ENCODE data around the gene NAT16.

Gene NAT16

DNA sequence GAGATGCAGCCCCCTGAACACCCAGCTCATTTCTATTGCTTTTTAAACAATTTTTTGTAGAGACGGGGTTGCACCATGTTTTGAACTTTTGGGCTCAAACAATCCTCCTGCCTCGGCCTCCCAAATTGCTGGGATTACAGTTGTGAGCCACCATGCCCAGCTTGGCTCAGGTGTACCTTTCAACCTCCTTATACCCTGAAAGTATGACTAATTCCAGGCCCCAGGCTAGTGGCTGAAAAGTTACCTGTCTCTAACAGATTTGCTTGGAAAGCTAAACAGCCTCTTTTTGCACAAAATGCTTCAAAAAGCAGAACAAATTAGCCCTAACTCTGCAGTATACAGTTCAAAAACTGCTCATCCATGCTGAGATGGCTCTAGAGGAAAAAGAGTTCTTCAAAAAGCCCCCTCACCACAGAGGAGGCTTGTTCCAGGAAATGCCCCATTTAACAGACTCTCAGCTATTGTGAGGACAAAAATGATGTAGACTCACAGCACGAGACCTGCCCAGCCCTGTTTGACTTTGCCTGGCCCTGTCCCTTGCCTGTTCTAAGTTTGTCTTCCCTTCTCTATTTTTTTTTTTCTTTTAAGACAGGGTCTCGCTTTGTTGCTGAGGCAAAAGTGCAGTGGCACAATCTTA lies 39.2 kb downstream of the NAT16 start:
- Histone ChIP-seq H3K4me3 (ENCODE audit: low read length) (no peak overlapping the region), H3K27me3 (ENCODE audit: low read depth, low read length) (peaks cover 8% of the 10 kb centered on the region; the same call in 1 of the 2 replicates), H3K79me2 (ENCODE audit: low read length) (no peaks in the 10 kb centered on the region), H3K4me1 (ENCODE audit: low read length) (peaks cover 14% of the 10 kb centered on the region), H2AFZ (ENCODE audit: low read depth, low read length) (peak overlapping the region; percentile 75), H3K9ac (ENCODE audit: low read length) (no peak overlapping the region), H3K4me2 (ENCODE audit: low read length) (peak overlapping the region; percentile 20; the same call in 1 of the 2 replicates), H3K27ac (ENCODE audit: low read length) (0 out of 2 replicates have a peak overlapping the region, but pooled peaks have one; percentile 2), H4K20me1 (ENCODE audit: insufficient read depth, low read length) (no peaks in the 10 kb centered on the region), H3K9me3 (ENCODE audit: insufficient read depth, low read length) (no peaks in the 10 kb centered on the region), H3K36me3 (replicated peaks; ENCODE audit: low read depth, low read length) (no peaks in the 10 kb centered on the region)
- TF ChIP-seq EZH2phosphoT487 (IDR thresholded peaks at IDR 0.05; ENCODE audit: low read depth), result no peak
- TF ChIP-seq, protein P1, sequence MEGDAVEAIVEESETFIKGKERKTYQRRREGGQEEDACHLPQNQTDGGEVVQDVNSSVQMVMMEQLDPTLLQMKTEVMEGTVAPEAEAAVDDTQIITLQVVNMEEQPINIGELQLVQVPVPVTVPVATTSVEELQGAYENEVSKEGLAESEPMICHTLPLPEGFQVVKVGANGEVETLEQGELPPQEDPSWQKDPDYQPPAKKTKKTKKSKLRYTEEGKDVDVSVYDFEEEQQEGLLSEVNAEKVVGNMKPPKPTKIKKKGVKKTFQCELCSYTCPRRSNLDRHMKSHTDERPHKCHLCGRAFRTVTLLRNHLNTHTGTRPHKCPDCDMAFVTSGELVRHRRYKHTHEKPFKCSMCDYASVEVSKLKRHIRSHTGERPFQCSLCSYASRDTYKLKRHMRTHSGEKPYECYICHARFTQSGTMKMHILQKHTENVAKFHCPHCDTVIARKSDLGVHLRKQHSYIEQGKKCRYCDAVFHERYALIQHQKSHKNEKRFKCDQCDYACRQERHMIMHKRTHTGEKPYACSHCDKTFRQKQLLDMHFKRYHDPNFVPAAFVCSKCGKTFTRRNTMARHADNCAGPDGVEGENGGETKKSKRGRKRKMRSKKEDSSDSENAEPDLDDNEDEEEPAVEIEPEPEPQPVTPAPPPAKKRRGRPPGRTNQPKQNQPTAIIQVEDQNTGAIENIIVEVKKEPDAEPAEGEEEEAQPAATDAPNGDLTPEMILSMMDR (IDR thresholded peaks at IDR 0.05; ENCODE audit: low read depth, low read length), result no peak

- H3K4me3 ChIP-seq (ENCODE audit: low read length), result no peak overlapping the region
- H3K27me3 ChIP-seq (ENCODE audit: low read depth, low read length), result peaks cover 9% of the 10 kb centered on the region; the same call in 1 of the 2 replicates
- H3K4me2 ChIP-seq (ENCODE audit: low read length), result peak overlapping the region; percentile 20; the same call in 1 of the 2 replicates
- H3K27ac ChIP-seq (ENCODE audit: low read length), result no peak overlapping the region
- H3K4me1 ChIP-seq (ENCODE audit: low read length), result peaks cover 14% of the 10 kb centered on the region
- TF ChIP-seq, protein P1 (IDR thresholded peaks at IDR 0.05; ENCODE audit: low read depth, low read length), result no peak
- no peak for TF ChIP-seq EZH2phosphoT487 (IDR thresholded peaks at IDR 0.05; ENCODE audit: low read depth)
- no peaks in the 10 kb centered on the region for H4K20me1 ChIP-seq (ENCODE audit: insufficient read depth, low read length)
- no peaks in the 10 kb centered on the region for H3K36me3 ChIP-seq (replicated peaks; ENCODE audit: low read depth, low read length)
- no peaks in the 10 kb centered on the region for H3K9me3 ChIP-seq (ENCODE audit: insufficient read depth, low read length)
- H2AFZ ChIP-seq (ENCODE audit: low read depth, low read length), result peak overlapping the region; percentile 75
- no peak overlapping the region for H3K9ac ChIP-seq (ENCODE audit: low read length)
- no peaks in the 10 kb centered on the region for H3K79me2 ChIP-seq (ENCODE audit: low read length)
Observed at GRCh38 chr7:101140339-101140699, 39.8 kb downstream of the NAT16 start.

- Histone ChIP-seq H3K27me3 (ENCODE audit: low read depth, low read length) (peaks cover 9% of the 10 kb centered on the region; the same call in 1 of the 2 replicates), H3K4me3 (ENCODE audit: low read length) (peak overlapping the region; percentile 78), H3K4me2 (ENCODE audit: low read length) (peak overlapping the region; percentile 81), H2AFZ (ENCODE audit: low read depth, low read length) (peak overlapping the region; percentile 77), H3K27ac (ENCODE audit: low read length) (peak overlapping the region; percentile 62), H3K9ac (ENCODE audit: low read length) (peak overlapping the region; percentile 67), H3K4me1 (ENCODE audit: low read length) (peaks cover 25% of the 10 kb centered on the region), H3K79me2 (ENCODE audit: low read length) (no peaks in the 10 kb centered on the region), H4K20me1 (ENCODE audit: insufficient read depth, low read length) (no peaks in the 10 kb centered on the region), H3K9me3 (ENCODE audit: insufficient read depth, low read length) (no peaks in the 10 kb centered on the region), H3K36me3 (replicated peaks; ENCODE audit: low read depth, low read length) (no peaks in the 10 kb centered on the region)
- no peak for TF ChIP-seq EZH2phosphoT487 (IDR thresholded peaks at IDR 0.05; ENCODE audit: low read depth)
- TF ChIP-seq, protein P1 (IDR thresholded peaks at IDR 0.05; ENCODE audit: low read depth, low read length), result peak; percentile 95
Observed at GRCh38 chr7:101138213-101138870, 41.8 kb downstream of the NAT16 start.

- H3K27ac ChIP-seq (ENCODE audit: low read length), result peak overlapping the region; percentile 62; the same call in 1 of the 2 replicates
Observed at GRCh38 chr7:101137651-101138212, 42.4 kb downstream of the NAT16 start.

More at GRCh38 chr7:101137651-101138212, 42.4 kb downstream of the NAT16 start:
- H3K4me2 ChIP-seq (ENCODE audit: low read length), result peak overlapping the region; percentile 81
- peak overlapping the region; percentile 67 for H3K9ac ChIP-seq (ENCODE audit: low read length)
- no peaks in the 10 kb centered on the region for H4K20me1 ChIP-seq (ENCODE audit: insufficient read depth, low read length)
- no peaks in the 10 kb centered on the region for H3K36me3 ChIP-seq (replicated peaks; ENCODE audit: low read depth, low read length)
- no peak for TF ChIP-seq EZH2phosphoT487 (IDR thresholded peaks at IDR 0.05; ENCODE audit: low read depth)
- TF ChIP-seq, protein P1 (IDR thresholded peaks at IDR 0.05; ENCODE audit: low read depth, low read length), result no peak
- peaks cover 25% of the 10 kb centered on the region for H3K4me1 ChIP-seq (ENCODE audit: low read length)
- H3K79me2 ChIP-seq (ENCODE audit: low read length), result no peaks in the 10 kb centered on the region
- no peaks in the 10 kb centered on the region for H3K9me3 ChIP-seq (ENCODE audit: insufficient read depth, low read length)
- peak overlapping the region; percentile 78 for H3K4me3 ChIP-seq (ENCODE audit: low read length)
- H3K27me3 ChIP-seq (ENCODE audit: low read depth, low read length), result peaks cover 9% of the 10 kb centered on the region; the same call in 1 of the 2 replicates
- peak overlapping the region; percentile 77 for H2AFZ ChIP-seq (ENCODE audit: low read depth, low read length)

Data from OCI-LY3 (cell line).